DMS79 treated with DMSO at 0.1 percent for 48 hours (cell line): ENCODE measurements around the gene MAP1LC3A.
A peak's percentile ranks its signal among the peaks of the same experiment; 100 is the strongest.

Source experiments
- DNase-seq: peaks from one replicate; lab custom pipeline; 2025; lab: John Stamatoyannopoulos, UW

The MAP1LC3A gene

GRCh38 chr20:34529742-34530141 lies 28.8 kb upstream of the MAP1LC3A start:
- DNase-seq = no peak

- DNase-seq = no peak
These were observed 28.2 kb upstream of the MAP1LC3A start for GRCh38 chr20:34530342-34530741.

- no peak for DNase-seq
These were observed 26.8 kb upstream of the MAP1LC3A start for GRCh38 chr20:34531608-34532265.

- no peak for DNase-seq
These were observed 26.2 kb upstream of the MAP1LC3A start for GRCh38 chr20:34532320-34532719.

GRCh38 chr20:34532756-34533155 lies 25.8 kb upstream of the MAP1LC3A start:
- no peak for DNase-seq

GRCh38 chr20:34534391-34535165 lies 23.9 kb upstream of the MAP1LC3A start:
- DNase-seq = no peak

- DNase-seq = no peak
These were observed 23.1 kb upstream of the MAP1LC3A start for GRCh38 chr20:34535301-34535840.

GRCh38 chr20:34535857-34536256 lies 22.7 kb upstream of the MAP1LC3A start:
- DNase-seq = no peak

GRCh38 chr20:34536798-34537394 lies 21.6 kb upstream of the MAP1LC3A start:
- no peak for DNase-seq

- no peak for DNase-seq
These were observed 20.9 kb upstream of the MAP1LC3A start for GRCh38 chr20:34537651-34538050.

GRCh38 chr20:34538671-34539123 lies 19.8 kb upstream of the MAP1LC3A start:
- DNase-seq = no peak

- DNase-seq = no peak
These were observed 18.8 kb upstream of the MAP1LC3A start for GRCh38 chr20:34539756-34540155.

- DNase-seq = no peak
These were observed 17.8 kb upstream of the MAP1LC3A start for GRCh38 chr20:34540596-34541263.

- no peak for DNase-seq
These were observed 17.1 kb upstream of the MAP1LC3A start for GRCh38 chr20:34541264-34541901.

- DNase-seq = no peak
These were observed 16.6 kb upstream of the MAP1LC3A start for GRCh38 chr20:34541917-34542316.

GRCh38 chr20:34542439-34542838 lies 16.1 kb upstream of the MAP1LC3A start:
- no peak for DNase-seq

- no peak for DNase-seq
These were observed 15.0 kb upstream of the MAP1LC3A start for GRCh38 chr20:34543463-34544056.

- DNase-seq = peak; percentile 15
These were observed 14.3 kb upstream of the MAP1LC3A start for GRCh38 chr20:34544109-34544796.

- peak; percentile 87 for DNase-seq
These were observed 11.8 kb upstream of the MAP1LC3A start for GRCh38 chr20:34546751-34547181.

- no peak for DNase-seq
These were observed 10.5 kb upstream of the MAP1LC3A start for GRCh38 chr20:34547844-34548613.
